PC-3 (cell line): Measurements from ENCODE around the gene ARHGAP26.

Experiments used
- EZH2 ChIP-seq: fragments of 300-600 bp; sonication (generic); IDR thresholded peaks from one replicate; pipeline ENCODE4 v1.6.1; 2017; ENCODE audit warnings: antibody characterized with exemption, mild to moderate bottlenecking, low read length; ENCODE audit not compliant: unreplicated experiment
- EZH2phosphoT487 ChIP-seq: fragments of 300-600 bp; sonication (generic); IDR thresholded peaks from 2 replicates; pipeline ENCODE4 v1.6.1; 2018; ENCODE audit warnings: mild to moderate bottlenecking, antibody characterized with exemption, low read length, borderline replicate concordance

DNA sequence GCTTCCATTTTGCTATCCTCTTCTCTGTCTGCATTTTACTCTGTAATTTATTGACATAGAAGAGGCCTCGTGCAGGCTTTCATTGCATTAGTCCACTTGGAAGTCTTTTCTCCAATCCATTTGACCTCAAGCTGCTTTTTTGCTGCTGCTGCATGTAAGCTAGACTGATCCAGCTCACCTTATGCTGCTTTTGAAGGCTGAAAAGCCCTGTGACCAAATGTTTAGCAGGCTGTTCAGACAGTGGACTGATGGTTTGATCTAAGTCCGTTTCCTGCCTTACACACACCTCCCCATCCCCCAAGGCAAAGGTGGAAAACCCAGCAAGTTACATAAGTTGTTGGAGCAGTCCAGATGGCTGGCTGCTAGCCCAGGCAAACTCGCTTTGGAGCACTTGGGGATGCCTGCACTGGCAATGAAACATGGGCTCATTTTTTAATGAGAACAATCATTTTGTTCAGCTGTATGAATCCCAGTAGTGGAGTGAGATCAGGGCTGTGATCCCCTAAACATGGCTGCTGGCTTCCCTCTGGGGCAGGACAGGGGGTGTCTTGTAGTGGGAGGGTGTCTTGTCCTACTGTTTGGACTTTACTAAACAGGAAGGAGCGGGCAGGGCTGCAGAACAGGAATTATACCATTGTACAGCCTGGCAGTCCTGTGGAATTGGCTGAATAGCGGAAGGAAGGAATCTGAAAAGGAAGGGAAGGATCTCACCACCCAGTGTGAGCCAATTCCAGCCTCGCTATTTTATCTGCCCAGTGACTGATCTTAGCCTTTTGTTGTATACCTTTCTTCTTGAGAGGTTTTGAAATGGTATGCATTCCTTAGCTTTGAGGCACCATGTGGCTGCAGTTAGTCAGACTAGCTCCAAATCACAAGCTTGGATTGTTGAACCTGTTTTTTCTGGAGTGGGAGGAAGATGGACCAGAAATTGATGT lies 212.0 kb downstream of the ARHGAP26 start:
- TF ChIP-seq EZH2 = no peak
- TF ChIP-seq EZH2phosphoT487 = no peak
